Activated gamma-delta T cell treated with Interleukin-2 at 50 U/mL for 16 hours (primary cell): ENCODE data around the gene ARL10.

Source experiments
- DNase-seq: peaks from one replicate; pipeline ENCODE4 v3.0.0-alpha.2; 2020

Gene ARL10

DNA sequence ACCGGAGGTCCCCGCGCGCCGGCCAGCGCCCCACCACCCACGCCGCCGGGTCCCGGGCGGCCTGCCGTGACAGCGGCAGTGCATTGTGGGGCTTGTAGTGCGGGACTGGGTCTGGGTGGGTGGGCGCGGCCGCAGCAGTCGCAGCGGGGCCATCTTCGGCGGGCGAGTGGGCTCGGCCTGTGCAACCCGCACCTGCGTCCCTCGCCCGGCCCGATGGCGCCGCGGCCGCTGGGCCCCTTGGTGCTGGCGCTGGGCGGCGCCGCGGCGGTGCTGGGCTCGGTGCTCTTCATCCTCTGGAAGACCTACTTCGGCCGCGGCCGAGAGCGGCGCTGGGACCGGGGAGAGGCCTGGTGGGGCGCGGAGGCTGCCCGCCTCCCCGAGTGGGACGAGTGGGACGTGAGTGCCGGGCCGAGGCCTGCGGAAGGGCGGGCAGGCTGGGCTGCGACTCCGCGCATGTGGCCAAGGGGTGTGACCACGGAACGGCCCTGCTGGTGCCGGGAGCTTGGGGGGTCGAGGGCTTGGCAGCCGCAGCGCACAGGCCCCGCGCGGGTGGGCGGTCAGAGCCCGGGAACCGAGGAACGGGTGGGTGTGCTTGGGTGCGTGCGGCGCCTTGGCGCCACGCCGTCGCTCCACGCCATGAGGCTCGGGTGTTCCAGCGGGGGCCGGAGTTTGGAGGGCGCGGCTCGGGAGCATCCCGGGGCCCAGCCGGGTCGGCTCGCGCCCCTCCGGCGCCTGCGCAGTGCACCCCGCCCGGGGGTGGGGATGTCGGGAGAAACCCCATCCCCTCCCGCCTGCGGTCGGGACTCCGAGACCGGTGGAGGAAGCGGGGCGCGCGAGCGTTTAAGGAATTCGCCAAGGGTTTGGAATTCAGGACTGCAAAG lies at the start of gene ARL10:
Gene ARL10 (plus strand): TSS at position 137 of the 881 bp plus-strand sequence. CDS start 77 bp downstream, at position 214.
- DNase-seq: peak; percentile 17

GRCh38 chr5:176317534-176318374 lies 47.5 kb upstream of the ARL10 start:
- DNase-seq: no peak

DNA sequence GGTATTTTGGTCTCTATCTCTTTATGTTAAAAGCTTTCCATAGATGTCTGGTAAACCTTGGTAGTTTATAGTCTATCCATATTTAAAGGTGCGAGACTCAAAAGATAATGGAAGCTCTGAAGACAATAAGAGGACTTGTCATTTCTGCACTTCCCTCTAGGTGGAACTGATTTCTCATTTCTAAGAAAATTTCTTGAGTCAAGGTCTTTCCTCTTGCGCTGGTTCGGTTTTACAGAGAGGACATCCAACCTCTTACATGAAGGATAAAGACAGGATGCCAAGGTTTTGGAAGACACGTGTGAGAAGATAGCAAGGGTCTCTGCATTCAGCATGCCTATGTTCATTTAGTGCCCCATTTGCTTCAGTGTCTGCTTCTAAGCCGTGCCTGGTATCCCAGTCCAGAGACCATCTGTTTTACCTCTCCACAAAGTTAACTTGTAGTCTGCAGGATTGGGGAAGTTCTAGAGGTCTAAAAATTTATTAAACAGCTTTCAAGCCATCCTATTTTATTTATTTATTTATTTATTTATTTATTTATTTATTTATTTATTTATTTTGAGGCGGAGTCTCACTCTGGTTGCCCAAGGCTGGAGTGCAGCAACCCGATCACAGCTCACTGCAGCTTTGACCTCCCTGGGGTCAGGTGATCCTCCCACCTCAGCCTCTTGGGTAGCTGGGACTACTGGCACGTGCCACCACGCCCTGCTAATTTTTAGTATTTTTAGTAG lies 45.3 kb upstream of the ARL10 start:
- no peak for DNase-seq

DNA sequence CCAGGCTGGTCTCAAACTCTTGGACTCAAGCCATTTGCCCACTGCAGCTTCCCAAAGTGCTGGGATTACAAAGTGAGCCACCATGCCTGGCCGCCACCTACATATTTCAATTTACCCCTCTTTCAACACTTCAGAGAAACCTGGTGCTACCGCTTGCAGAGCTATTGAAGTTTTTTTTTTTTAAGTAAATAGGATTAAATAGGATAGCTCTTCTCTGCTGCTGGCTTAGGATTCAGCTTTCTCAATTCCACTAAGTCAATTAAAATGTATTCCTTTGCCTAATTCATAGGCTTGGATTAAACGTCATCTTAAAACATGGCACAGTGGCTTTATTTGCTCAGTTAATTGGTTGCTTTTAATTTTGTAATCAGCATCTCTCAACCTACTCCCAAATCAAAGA lies 44.7 kb upstream of the ARL10 start:
- DNase-seq: no peak

DNA sequence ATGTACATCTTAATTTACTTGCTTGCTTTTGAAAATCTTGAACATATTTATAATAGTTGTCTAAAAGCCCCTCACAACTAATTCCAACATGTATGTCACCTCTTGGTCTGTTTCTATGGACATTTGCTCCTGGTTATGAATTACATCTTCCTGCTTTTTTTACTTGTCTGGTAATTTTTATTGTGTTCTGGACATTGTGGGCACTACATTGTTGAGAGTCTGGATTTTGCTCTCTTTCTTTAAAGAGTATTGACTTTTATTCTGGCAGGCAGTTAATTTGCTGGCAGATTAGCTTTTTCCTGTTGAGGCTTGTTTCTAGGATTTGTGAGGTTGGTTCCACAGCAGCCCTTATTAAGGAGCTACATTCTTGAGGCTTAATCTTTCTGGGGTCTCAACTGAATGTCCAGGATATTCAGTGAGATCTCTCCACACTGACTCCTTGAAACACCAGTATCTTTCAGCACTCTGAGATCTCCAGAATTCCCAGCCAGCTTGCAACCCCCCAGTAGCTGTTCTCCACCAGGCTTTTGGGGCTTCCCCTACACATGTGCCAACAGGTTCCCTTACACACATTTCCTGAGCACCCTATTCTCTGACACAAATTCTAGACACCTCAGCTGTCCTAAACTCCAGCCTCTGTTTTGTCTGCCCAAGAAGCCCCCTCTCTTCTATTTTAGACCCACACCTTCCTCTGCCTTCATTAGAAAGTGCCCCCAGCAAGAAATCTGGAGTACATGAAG lies 31.1 kb upstream of the ARL10 start:
- DNase-seq: no peak

- no peak for DNase-seq
Measured at GRCh38 chr5:176337913-176338312, 27.4 kb upstream of the ARL10 start.

DNA sequence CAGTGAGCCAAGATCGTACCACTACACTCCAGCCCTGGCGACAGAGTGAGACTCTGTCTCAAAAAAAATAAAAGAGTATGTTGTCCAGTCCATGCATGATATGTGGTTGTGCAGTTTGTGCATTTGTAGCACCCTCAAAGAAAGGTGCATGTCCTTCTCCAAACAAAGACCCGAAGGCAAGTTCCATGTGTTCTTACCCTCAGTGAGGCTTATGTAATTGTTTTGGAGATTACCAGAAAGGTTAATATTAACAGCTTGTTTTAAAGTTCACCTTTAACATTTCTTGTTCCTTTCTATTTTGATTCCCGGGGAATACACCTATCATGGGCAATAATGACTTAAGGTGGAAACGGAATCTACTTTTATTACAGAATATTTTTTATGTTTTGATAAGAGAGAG lies 26.0 kb upstream of the ARL10 start:
- no peak for DNase-seq

DNA sequence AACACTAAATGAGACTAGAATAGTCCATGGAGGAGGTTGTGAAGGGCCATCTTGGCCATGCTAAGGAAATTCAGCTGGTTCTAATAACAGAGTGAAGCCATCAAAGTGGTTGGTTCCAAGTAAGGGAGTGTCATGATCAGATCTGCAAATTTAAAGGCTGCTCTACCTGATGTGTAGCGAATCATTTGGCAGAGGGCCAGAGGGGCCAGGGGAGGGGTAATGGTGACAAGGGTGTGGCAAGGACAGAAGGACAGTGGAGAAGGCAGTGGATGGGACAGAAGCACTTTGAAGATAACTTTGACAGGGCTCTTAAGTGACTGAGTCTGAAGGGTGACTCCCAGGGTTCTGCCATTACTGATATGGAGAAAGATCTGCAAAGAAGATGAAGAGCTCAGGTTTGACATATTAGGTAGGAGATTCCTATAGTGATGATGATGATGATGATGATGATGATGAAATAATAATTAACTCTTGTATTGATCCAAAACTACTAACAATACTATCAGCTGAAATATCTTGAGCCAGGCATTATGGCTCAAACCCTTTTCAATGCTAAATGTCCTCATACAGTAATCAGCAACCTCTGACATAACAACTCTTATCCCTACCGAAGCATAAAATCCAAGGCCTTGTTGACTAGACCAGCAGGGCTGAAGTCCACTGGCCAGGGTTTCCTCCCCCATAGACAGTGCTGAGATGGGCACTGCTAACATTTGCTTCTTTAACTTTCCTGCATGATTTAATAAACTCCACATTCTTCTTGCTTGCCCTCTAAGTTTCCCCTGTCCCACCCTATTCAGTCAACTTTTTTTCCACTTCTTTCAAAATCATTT lies 23.7 kb upstream of the ARL10 start:
- no peak for DNase-seq

GRCh38 chr5:176342158-176342483 lies 23.2 kb upstream of the ARL10 start:
- no peak for DNase-seq

- DNase-seq: no peak
Measured at GRCh38 chr5:176342766-176343458, 22.4 kb upstream of the ARL10 start.

DNA sequence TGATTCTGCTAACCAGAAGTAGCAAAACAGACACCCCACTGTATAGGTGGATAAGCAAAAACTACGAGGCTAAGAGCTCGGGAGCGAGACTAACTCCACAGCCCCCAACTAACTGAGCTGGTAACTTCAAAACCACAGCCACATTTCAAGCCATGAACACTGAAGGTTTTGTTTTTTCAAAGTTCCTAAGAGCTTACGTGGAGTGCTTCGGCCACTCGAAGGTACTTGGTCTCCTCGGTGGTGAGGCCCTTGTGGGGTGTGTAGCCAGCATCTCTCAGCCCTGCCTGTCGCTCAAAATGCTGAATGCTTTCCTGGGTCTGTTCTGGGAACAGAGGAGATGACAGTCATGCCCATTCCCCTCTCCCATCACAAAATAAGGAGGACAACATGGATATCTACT lies 14.9 kb upstream of the ARL10 start:
- DNase-seq: no peak

- no peak for DNase-seq
Measured at GRCh38 chr5:176352116-176352878, 13.0 kb upstream of the ARL10 start.

DNA sequence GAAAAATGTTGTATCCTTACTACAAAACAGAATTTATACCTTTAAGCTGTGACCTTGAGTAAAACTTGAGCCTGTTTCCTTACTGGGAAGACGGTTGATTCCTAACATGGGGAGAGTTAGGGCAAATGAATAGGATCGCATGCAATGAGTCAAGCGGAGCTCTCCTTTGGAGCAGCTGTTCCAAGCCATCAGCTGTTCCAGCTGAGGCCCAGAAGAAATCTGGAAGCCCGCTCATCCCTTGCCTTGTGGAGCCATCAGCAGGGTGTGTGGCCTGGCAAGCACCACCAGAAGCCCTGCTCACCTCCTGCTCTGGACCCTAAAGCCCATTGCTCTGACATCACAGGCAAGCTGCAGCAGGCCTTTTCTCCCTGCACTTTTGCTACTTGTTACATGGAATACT lies 11.8 kb upstream of the ARL10 start:
- no peak for DNase-seq

GRCh38 chr5:176355400-176356178 lies 9.7 kb upstream of the ARL10 start:
- DNase-seq: no peak

DNA sequence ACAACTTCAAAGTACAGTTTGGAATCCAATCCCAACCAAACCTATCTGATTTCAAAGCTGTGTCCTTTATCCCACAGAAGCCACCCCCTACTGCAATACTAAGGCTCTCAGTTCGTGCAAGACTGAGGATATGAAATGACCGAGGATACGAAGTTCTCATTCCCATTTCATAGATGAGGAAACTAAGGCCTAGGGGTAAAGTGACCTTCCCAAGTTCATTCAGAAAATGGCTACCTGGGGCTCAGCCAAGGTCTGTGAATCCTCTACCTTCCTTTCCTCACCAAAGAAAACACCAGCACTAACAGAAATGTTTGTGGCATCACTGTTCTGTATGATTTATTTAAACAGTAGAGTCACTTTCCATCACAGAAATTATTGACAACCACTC lies 9.1 kb upstream of the ARL10 start:
- DNase-seq: no peak

- no peak for DNase-seq
Measured at GRCh38 chr5:176359658-176360057, 5.6 kb upstream of the ARL10 start.

DNA sequence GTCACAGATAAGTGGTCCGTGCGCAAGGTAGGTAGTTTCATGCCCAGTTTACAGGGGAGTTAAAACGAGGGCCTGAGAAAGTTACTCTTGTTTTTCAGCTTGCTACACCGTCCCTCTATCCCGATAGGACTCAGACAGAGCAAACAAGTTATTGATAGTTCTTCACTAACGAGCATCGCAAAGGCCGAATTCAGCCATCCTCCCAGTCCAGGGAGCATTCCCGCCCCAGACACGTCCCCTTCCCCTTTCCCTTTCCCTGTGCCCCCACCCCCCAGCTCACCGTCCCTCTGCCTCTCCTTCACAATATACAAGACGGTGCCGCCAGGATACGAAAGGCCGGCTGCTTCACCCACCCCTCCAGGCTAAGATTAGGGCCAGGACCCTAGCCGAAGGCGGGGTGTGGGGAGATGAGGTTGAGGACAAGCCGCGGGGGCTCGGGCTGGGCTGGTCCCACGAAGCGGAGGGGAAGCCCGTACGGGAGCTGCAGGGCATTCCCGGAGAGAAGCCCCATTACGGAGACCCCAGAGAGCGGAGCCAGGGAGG lies 4.3 kb upstream of the ARL10 start:
- no peak for DNase-seq

DNA sequence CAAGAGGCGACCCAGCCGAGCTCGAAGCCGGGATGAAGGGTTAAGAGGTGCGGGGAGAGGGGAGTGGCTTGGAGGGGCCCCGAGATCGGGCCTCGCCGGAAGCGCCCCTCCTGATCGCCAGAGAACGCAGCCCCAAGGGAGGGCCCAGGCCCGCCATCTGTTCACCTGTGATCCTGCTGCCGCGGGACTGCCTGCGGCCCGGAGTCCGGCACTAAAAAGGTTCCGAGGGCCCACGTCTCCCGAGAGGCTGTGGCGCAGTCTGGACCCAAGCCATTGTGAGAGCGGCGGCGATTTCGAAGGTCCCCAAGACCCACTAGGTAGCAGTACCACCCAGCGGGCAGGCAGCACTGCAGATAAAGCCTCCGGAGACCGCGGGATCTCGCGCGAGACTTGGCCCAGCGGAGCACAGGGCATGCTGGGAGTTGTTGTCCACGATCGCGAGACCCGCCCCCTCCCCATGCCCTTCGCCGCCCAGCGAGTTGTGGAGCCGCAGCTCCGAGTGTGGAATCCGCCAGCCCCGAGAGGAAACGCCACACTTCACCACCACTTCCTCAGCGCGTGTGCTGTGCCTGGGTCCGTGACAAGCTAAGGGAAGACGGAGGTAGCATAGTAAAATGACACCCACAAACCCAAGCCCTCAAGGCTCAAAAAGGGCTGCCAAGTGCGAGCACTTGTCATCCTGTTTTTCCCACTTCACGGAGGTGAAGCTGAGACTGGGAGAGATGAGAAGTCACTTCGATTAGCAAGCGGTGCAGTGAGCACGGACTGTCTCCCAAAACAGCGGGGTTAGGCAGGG lies 3.7 kb upstream of the ARL10 start, which contains the start of gene KIAA1191:
Gene KIAA1191 (minus strand): TSS at position 328 of the 796 bp plus-strand sequence. CDS start 2,256 bp downstream, outside the sequence.
- peak; percentile 93 for DNase-seq

DNA sequence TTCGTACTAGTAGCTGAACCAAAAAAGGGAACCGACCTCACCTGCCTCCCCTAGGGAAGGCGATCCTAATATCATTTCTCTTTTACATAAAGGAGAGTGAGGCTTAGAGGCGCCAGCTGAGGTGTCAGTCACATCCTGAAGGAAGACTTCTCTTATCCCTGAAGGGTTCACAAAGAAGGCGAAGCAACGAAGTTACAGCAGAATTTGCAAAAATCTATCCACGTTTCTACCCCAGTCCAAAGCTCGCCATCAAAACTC lies 3.1 kb upstream of the ARL10 start:
- no peak for DNase-seq
